Fibroblast of skin of back (primary cell): ENCODE measurements around the gene NDST1.
"Not testable (repeated sequence)": the region's sequence is repeated elsewhere in the genome, so short reads cannot be mapped to it uniquely, and the experiment has no call there.

Experiments used
- DNase-seq: peaks from one replicate; pipeline ENCODE4 v3.0.0-alpha.2; 2013

Gene NDST1

GRCh38 chr5:150508828-150509227 is 897 bp downstream of the NDST1 start:
- DNase-seq = peak; percentile 28

DNA sequence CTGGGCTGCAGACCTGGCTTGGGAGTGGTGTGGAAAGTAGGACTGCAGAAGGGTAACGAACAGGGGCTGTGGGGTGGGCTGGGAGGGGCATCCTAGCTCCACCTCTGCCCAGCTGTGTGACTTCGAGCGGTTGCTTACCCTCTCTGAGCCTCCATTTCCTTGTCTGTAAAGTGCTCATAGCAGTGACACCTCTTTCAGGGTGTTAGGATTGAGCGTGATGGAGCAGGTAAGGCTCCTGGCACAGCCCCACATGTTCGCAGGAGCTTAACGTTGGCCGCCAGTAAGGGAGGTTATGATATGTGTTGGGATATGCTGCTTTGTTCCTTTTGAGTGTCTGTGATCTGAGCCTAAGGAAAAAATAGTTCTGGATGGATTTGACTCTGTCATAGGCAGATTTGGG is 2.1 kb downstream of the NDST1 start:
- no peak for DNase-seq

DNA sequence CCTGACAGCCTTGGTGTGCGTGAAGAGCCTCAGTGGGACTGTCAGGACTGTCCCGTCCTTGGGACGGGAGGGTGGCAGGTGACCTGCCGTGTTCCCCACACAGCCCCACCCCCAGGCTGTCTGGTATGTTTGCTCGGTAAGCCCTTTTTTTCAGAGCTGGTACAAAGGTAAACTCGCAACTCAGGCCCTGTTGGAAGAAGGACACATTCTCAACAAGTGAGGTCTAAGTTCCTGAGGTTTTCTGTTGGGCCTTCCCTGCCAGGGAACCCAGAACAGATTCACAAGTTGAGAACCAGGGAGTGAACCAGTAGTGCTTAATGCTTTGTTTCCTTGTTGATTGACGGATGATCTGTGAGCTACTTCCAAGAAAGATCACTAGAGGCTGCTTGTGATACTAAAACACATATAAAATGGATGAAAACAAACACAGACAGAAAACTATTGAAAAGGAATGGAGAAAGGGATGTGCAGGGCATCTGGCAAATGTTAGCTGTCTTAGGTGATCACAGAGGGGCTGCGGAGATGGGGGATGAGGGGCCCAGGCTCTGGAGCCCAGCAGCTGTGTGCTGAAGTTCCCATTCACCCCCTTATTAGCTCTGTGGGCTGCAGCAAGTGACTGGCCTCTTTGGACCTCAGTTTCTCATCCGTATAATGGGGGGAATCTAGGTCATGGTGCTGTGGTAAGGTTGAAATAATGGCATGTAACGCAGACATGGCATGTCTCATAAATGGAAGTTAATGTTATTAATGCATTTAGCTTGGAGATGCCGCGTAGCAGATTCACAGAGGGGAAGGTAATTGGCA is 2.7 kb downstream of the NDST1 start:
- peak; percentile 45 for DNase-seq

- DNase-seq = peak; percentile 89
These were observed 3.8 kb downstream of the NDST1 start for GRCh38 chr5:150511578-150512367.

- no peak for DNase-seq
These were observed 4.4 kb downstream of the NDST1 start for GRCh38 chr5:150512368-150512747.

- DNase-seq = no peak
These were observed 5.7 kb downstream of the NDST1 start for GRCh38 chr5:150513375-150514309.

- DNase-seq = peak; percentile 86
These were observed 6.8 kb downstream of the NDST1 start for GRCh38 chr5:150514708-150515211.

DNA sequence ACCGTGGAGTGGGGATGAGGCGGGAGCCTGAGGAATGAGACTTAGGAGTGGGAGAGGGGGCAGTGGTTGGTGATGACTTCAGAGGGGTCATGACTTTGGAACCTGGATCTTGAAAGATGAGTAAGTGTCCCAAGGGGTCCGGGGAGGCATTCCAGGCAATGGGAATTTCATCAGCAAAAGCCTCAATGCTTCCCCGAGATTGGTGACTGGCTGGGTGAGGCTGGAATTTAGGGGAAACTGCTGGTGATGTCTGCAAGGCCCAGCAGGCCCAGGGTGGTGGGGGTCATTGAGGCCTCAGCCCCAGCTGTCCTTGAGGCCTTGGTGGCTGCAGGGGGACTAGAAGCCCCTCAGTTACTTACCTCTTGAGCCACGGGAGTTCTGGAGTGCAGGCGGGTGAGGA is 7.5 kb downstream of the NDST1 start:
- DNase-seq = peak; percentile 97

GRCh38 chr5:150516011-150516410 is 8.1 kb downstream of the NDST1 start:
- peak; percentile 86 for DNase-seq

- DNase-seq = peak; percentile 99
These were observed 9.6 kb downstream of the NDST1 start for GRCh38 chr5:150517272-150518152.

DNA sequence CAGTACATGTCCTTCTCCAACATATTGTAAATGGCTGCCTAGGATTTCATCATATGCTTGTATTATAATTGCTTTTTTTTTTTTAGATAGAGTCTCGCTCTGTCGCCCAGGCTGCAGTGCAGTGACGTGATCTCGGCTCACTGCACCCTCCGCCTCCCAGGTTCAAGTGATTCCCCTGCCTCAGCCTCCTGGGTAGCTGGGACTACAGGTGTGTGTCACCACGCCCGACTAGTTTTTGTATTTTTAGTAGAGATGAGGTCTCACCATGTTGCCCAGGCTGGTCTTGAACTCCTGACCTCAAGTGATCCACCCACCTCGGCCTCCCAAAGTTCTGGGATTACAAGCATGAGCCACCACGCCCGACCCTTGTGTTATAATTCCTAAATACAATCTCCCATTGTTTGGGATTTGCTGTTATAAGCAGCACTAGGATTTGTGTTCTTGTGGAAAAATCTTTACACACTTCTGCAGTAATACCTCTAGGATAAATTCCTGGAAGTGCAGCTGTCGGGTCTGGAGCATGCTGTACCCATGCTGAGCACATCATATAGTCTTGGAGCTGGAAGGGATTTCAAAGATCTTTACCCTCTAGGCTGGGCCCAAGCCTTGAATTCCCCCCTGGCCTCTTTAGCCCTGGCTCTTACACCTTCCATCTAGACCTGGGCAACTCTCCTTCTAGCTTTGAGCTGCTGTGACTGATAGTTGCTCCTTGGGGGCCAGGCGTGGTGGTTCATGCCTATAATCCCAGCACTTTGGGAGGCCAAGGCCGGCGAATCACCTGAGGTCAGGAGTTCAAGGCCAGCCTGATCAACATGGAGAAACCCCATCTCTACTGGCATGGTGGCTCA is 11.0 kb downstream of the NDST1 start:
- DNase-seq = not testable (repeated sequence)

DNA sequence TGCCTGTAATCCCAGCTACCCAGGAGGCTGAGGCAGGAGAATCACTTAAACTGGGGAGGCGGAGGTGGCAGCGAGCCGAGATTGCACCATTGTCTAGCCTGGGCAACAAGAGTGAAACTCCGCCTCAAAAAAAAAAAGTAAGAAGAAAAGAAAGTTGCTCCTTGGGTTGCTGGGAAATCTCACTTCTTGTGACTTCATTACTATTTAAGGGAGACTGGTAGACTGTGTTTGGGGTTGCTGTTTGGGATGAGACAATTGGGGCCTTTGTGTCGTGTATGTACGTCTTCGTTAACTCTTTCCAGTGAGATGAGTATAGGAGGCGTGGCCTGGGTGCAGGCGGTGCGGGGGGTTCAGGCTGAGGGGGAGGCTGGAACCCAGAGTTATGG is 11.6 kb downstream of the NDST1 start:
- DNase-seq = no peak

DNA sequence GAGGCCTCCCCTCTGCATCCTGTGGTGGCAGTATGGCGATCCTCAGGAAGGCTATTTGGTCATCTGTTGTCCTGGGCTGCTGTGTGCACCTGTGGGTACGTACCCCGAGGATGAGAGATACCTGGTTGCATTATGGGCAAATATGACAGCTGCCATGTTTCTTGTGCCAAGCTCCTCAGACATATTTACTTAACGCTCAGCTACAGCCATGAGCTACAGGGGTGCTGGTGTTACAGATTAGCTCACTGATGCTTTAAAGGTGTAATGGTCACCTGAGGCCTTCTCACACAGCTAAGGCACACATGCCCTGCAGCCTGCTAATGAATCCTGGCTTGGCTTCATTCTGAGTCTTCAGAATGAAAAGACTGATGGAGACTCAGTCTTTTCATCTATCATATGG is 12.0 kb downstream of the NDST1 start:
- DNase-seq = no peak

DNA sequence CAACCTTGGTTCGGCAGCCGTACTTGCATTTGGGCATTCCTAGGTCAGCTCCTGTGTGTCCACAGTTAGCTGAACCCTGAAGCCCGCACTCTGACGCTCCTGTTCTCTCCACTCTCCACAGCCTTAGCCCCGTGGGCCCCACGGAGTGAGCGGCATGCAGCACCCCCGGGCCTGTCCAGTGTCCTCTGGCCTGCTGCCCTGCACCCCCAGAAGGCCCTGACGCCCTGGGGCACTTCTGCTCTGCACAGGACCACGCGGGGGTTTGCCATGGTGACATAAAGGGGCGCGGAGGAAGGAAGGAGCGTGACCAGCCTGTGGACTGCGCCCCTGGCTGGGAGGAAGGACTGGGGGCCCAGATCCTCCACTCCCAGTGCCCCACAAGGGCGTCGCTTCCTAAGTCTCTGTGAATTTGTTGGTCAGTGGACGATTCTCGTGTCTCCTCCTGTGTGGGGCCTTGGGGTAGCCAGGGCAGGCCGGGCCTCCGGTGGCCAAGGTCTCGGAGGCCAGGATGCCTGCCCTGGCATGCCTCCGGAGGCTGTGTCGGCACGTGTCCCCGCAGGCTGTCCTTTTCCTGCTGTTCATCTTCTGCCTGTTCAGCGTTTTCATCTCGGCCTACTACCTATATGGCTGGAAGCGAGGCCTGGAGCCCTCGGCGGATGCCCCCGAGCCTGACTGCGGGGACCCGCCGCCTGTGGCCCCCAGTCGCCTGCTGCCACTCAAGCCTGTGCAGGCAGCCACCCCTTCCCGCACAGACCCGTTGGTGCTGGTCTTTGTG is 13.0 kb downstream of the NDST1 start:
- DNase-seq = no peak

DNA sequence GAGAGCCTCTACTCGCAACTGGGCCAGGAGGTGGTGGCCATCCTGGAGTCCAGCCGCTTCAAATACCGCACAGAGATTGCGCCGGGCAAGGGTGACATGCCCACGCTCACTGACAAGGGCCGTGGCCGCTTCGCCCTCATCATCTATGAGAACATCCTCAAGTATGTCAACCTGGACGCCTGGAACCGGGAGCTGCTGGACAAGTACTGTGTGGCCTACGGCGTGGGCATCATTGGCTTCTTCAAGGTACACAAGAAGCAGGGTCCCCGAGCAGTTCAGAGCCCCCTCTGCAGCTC is 13.5 kb downstream of the NDST1 start:
- DNase-seq = no peak

GRCh38 chr5:150521939-150522503 is 14.1 kb downstream of the NDST1 start:
- DNase-seq = no peak

- DNase-seq = no peak
These were observed 14.8 kb downstream of the NDST1 start for GRCh38 chr5:150522504-150523414.
